ENCODE results near the gene HHLA2.

The HHLA2 gene

GRCh38 chr3:108394563-108394962 is 98.2 kb downstream of the HHLA2 start:
- no peak for DNase-seq

- DNase-seq: no peak
Observed at GRCh38 chr3:108396336-108396735, 100.0 kb downstream of the HHLA2 start.

- DNase-seq: no peak
Observed at GRCh38 chr3:108398510-108398909, 102.2 kb downstream of the HHLA2 start.

- no peak for DNase-seq
Observed at GRCh38 chr3:108401836-108402235, 105.5 kb downstream of the HHLA2 start.

DNA sequence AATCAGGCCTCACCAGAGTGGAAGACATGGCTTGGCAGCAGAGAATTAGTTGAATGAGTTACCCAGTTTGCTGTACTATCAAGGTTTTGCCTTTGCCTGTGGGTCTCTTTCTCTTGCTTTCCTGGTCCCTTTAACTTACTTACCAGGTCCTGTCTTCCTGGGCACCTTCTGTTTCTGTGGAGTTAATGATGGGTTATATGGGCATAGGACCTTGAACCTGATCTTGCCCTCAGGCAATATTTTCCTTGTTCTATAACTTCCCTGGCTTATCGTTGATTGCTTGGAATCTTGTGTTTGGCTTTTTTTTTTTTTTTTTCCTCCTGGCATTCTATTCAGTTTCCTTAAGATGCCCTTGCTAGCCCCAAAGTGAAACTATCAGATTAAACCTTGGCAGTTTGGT is 106.8 kb downstream of the HHLA2 start:
- DNase-seq: no peak

DNA sequence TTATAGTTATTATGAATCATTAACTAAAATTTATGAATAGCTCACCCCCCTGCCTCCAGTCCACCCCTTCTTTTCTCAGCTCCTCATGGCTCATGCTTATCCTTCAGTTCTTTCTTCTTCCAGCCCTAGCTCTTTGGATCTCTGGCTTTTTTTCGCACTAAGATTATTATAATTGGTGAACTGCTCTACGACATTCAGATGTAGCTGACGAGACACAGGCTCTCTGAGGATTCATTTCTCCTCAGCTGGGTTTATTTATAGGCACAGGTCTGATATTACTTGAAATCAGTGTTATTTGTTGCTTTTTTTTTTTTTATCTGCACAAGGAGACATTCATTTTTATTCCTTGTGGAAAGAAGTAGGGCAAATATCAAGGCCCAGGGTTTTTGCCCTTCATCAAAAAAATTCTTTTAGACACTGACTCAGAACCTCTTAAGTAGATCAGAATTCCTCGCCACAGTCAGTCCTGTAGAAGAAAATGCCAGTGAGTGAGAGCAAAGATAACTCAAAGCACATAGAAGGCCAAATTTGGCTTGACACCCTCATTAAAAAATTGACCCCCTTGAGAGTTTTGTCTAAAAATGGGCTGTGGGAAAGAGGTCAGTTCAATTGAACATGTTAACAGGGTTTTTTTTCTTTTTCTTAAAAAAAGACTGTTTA is 107.5 kb downstream of the HHLA2 start:
- DNase-seq: no peak

- no peak for DNase-seq
Observed at GRCh38 chr3:108404368-108404767, 108.0 kb downstream of the HHLA2 start.

GRCh38 chr3:108406063-108406660 is 109.8 kb downstream of the HHLA2 start:
- peak; percentile 35 for DNase-seq

DNA sequence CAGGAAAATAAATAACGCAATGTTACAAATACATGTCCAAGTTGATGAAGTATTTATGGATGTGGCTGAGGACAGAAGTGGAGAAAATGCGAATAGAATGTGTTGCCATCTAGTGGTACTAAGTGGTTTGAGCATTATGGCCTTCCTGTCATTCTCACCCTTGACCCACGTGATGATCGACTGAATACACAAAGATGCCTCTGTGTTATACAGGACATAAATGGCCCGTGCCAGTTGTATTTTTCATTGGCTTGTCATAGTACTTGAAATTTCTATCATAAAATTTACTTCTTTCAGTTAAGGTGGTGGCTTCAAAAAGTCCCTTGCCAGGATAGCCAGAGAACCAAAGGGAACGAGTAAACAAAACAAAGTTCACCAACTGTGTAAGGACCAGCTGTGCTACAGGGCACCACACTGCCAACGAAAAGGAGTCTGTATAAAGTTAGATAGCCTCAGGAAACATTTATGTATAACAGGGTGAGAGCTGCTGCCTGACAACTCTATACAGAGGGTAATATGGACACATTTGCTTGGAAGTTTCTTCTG is 110.4 kb downstream of the HHLA2 start:
- DNase-seq: peak; percentile 50

- DNase-seq: peak; percentile 33
Observed at GRCh38 chr3:108407886-108408285, 111.5 kb downstream of the HHLA2 start.

GRCh38 chr3:108408883-108409799 is 112.8 kb downstream of the HHLA2 start:
- no peak for DNase-seq

DNA sequence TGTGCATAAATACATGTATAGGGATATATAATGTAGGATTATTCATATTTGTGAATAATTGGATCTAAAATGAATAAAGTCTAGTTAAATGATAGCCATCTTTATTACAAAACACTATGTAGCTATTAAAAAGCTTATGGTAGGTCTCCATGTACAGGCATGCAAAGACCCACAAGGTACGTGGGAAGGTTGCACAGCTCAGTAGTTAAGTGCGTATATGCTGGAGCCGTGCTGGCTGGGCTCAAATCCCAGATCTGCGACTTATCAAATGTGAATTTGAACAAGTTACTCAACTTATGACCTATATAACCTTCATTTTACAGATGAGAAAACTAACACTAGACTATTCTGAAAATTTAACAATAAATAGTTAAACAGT is 113.4 kb downstream of the HHLA2 start:
- DNase-seq: no peak

DNA sequence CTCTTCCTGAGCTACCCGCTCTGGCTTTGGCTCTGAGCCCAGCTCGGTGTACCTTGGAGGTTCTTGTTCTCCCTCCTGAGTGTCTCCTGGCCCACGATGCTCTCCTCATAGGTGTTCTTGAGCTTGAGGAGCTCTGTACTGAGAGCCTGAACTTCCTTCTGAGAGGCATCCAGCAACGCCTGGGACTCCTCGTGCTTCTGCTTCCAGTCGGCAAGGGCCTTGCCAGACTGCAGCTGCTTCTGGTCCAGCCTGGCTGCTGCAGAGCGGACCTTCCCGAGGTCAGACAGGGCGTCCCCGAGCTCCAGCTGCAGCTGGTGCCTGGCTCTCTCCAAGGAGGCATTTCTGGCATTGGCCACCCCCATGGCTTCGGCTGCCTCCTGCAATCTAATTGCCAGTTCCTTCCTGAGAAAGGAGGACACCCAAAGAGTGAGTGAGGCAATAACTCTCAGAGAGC is 114.2 kb downstream of the HHLA2 start:
- DNase-seq: no peak

DNA sequence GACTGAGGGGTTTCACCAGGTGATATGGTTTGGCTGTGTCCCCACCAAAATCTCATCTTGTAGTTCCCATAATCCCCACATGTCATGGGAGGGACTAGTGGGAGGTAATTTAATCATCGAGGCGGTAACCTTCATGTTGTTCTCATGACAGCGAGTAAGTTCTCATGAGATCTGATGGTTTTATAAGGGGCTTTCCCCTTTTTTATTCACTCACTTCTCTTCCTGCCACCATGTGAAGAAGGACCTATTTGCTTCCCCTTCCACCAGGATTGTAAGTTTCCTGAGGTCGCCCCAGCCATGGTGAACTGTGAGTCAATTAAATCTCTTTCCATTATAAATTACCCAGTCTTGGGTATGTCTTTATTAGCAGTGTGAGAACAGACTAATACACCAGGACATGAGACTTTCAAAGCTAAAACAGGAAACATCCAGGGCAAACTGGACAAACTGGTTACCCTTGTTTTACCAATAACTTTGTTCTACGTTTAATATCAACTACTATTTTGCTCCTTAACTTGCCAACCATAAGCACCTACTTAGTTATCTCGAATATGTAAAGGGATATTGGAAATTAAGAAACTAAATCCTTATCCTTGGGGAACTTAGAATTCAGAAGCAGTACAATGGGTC is 115.9 kb downstream of the HHLA2 start:
- no peak for DNase-seq

DNA sequence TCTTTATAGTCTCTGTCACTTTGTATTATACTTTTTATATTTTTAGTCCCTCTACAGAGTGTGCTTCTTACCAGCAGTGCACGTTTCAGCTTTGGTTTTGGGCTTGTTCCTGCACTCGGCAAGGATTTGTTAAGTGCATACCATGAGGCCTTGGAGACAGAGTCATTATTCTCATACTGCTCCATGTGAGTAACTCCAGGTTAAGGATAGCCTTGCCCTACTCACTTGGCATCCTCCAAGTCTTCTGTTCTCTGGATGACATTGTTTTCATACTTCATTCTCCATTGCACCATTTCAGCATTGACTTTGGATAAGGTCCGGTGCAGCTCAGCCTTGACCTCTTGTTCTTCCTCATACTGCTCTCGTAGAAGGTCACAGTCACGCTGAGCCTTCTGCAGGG is 117.7 kb downstream of the HHLA2 start:
- DNase-seq: no peak

GRCh38 chr3:108415661-108416060 is 119.3 kb downstream of the HHLA2 start:
- no peak for DNase-seq

GRCh38 chr3:108416111-108416869 is 119.9 kb downstream of the HHLA2 start:
- DNase-seq: peak; percentile 9

DNA sequence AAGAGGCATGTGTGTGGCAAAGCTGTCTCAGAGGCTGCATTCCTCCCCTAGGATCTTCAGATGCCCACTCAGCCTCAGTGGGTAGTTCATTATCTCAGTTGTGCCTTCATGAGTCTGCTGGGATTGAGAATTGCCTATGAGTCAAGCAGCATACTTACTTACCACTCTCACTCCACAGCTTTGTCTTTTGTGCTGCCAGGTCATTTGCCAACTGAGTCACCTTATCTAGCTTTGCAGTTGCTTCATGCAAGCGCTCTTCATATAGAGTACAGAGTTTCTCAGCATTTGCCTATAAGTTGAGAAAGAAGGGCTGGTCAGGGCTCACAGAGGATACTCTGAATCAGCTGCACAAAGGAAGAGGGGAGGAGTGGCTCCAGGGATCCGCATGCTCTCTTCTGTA is 124.6 kb downstream of the HHLA2 start:
- DNase-seq: no peak
